ENCODE data around the gene GHRHR.

Gene GHRHR

DNA sequence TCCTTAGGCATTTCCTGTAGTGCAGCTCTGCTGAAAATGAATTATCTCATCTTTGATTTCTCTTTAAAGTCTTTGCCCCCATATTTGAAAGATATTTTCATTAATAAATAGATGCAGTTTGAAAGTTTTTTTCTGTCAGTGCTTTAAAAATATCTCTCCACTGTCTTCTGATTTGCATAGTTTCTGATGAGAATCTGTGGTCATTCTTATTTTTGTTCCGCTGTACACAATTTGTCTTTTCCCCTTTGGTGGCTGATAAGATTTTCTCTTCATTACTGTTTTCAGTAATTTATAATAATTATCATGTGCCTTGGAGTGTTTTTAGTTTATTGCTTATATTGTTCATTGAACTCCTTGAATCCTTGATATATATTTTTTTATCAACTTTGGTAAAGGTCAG lies 7.0 kb upstream of the GHRHR start:
- Histone ChIP-seq H3K4me3 (replicated peaks; ENCODE audit: insufficient read depth, low read length) (no peak overlapping the region), H3K27ac (replicated peaks) (no peak overlapping the region), H3K27me3 (ENCODE audit: insufficient read depth, poor library complexity, severe bottlenecking) (no peaks in the 10 kb centered on the region)
- TF ChIP-seq, protein P1, sequence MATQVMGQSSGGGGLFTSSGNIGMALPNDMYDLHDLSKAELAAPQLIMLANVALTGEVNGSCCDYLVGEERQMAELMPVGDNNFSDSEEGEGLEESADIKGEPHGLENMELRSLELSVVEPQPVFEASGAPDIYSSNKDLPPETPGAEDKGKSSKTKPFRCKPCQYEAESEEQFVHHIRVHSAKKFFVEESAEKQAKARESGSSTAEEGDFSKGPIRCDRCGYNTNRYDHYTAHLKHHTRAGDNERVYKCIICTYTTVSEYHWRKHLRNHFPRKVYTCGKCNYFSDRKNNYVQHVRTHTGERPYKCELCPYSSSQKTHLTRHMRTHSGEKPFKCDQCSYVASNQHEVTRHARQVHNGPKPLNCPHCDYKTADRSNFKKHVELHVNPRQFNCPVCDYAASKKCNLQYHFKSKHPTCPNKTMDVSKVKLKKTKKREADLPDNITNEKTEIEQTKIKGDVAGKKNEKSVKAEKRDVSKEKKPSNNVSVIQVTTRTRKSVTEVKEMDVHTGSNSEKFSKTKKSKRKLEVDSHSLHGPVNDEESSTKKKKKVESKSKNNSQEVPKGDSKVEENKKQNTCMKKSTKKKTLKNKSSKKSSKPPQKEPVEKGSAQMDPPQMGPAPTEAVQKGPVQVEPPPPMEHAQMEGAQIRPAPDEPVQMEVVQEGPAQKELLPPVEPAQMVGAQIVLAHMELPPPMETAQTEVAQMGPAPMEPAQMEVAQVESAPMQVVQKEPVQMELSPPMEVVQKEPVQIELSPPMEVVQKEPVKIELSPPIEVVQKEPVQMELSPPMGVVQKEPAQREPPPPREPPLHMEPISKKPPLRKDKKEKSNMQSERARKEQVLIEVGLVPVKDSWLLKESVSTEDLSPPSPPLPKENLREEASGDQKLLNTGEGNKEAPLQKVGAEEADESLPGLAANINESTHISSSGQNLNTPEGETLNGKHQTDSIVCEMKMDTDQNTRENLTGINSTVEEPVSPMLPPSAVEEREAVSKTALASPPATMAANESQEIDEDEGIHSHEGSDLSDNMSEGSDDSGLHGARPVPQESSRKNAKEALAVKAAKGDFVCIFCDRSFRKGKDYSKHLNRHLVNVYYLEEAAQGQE (IDR thresholded peaks at IDR 0.05; ENCODE audit: insufficient replicate concordance, low read depth): no peak
- TF ChIP-seq SPI1 (IDR thresholded peaks at IDR 0.05; ENCODE audit: borderline replicate concordance, low read depth) (no peak), CTCF (IDR thresholded peaks at IDR 0.05; ENCODE audit: insufficient read depth, low read length) (no peak), GABPA (IDR thresholded peaks at IDR 0.05; ENCODE audit: low read depth) (no peak), POLR2AphosphoS5 (IDR thresholded peaks at IDR 0.05; ENCODE audit: low read depth) (no peak)
- DNase-seq (ENCODE audit: low read depth in 1 of 2, low spot score in 1 of 2): no peak

- H3K4me3 ChIP-seq (replicated peaks; ENCODE audit: insufficient read depth, low read length): no peak overlapping the region
- DNase-seq (ENCODE audit: low read depth in 1 of 2, low spot score in 1 of 2): no peak
- no peaks in the 10 kb centered on the region for H3K27me3 ChIP-seq (ENCODE audit: insufficient read depth, poor library complexity, severe bottlenecking)
- H3K27ac ChIP-seq (replicated peaks): no peak overlapping the region
- TF ChIP-seq SPI1 (IDR thresholded peaks at IDR 0.05; ENCODE audit: borderline replicate concordance, low read depth) (no peak), GABPA (IDR thresholded peaks at IDR 0.05; ENCODE audit: low read depth) (no peak), CTCF (IDR thresholded peaks at IDR 0.05; ENCODE audit: insufficient read depth, low read length) (no peak), POLR2AphosphoS5 (IDR thresholded peaks at IDR 0.05; ENCODE audit: low read depth) (no peak)
- TF ChIP-seq, protein P1 (IDR thresholded peaks at IDR 0.05; ENCODE audit: insufficient replicate concordance, low read depth): no peak
Observed at GRCh38 chr7:30965372-30965771, 1.6 kb downstream of the GHRHR start.

GRCh38 chr7:30965883-30966282 lies 2.1 kb downstream of the GHRHR start:
- Histone ChIP-seq H3K27me3 (ENCODE audit: insufficient read depth, poor library complexity, severe bottlenecking) (no peaks in the 10 kb centered on the region), H3K27ac (replicated peaks) (no peak overlapping the region), H3K4me3 (replicated peaks; ENCODE audit: insufficient read depth, low read length) (no peak overlapping the region)
- no peak for DNase-seq (ENCODE audit: low read depth in 1 of 2, low spot score in 1 of 2)
- TF ChIP-seq POLR2AphosphoS5 (IDR thresholded peaks at IDR 0.05; ENCODE audit: low read depth) (no peak), CTCF (IDR thresholded peaks at IDR 0.05; ENCODE audit: insufficient read depth, low read length) (no peak), GABPA (IDR thresholded peaks at IDR 0.05; ENCODE audit: low read depth) (no peak), SPI1 (IDR thresholded peaks at IDR 0.05; ENCODE audit: borderline replicate concordance, low read depth) (no peak)
- TF ChIP-seq, protein P1 (IDR thresholded peaks at IDR 0.05; ENCODE audit: insufficient replicate concordance, low read depth): no peak
